Neural crest cell (in vitro differentiated cells): ENCODE results near the gene ARMC6. TPM values are rescaled to one million over a fixed set of nuclear protein-coding genes. Genes with fewer than 3 reads are reported as not detected.

Source experiments
- DNase-seq: peaks from one replicate; pipeline ENCODE4 v3.0.0; 2021; ENCODE audit warnings: low read depth, mixed read lengths, low spot score
- H3K27ac Mint-ChIP-seq: one replicate; pipeline ENCODE4 v1.8.0; 2021; ENCODE audit warnings: mild to moderate bottlenecking, mixed read lengths; ENCODE audit not compliant: unreplicated experiment
- H3K27me3 Mint-ChIP-seq: 2 replicates; pipeline ENCODE4 v1.8.0; 2021; ENCODE audit warnings: low read depth, mild to moderate bottlenecking, mixed read lengths
- H3K36me3 Mint-ChIP-seq: 2 replicates; pipeline ENCODE4 v1.8.0; 2021; ENCODE audit warnings: low read depth, mild to moderate bottlenecking, mixed read lengths
- H3K4me1 Mint-ChIP-seq: 2 replicates; pipeline ENCODE4 v1.8.0; 2021; ENCODE audit warnings: mixed read lengths
- H3K4me3 Mint-ChIP-seq: one replicate; pipeline ENCODE4 v1.8.0; 2021; ENCODE audit warnings: mild to moderate bottlenecking, mixed read lengths
- H3K9me3 Mint-ChIP-seq: 2 replicates; pipeline ENCODE4 v1.8.0; 2021; ENCODE audit warnings: mixed read lengths
- CTCF ChIP-seq: fragments of 200-600 bp; sonication (generic); conservative IDR thresholded peaks from 2 replicates; pipeline ENCODE4 v1.5.0; 2021; ENCODE audit warnings: antibody characterized with exemption, mild to moderate bottlenecking
- total RNA-seq: library from RNA; stranded (reverse); gene quantifications from 2 replicates; pipeline ENCODE4 v1.2.1, GENCODE V29; 2021

The ARMC6 gene
- total RNA-seq, 1 donor from 2014 or later: 52.5 TPM

GRCh38 chr19:19083413-19084178 lies 50.2 kb downstream of the ARMC6 start:
- Mint-ChIP-seq H3K9me3 (no peaks in the 10 kb centered on the region), H3K36me3 (no peaks in the 10 kb centered on the region), H3K4me3 (no peak overlapping the region), H3K27ac (no peak overlapping the region), H3K27me3 (no peaks in the 10 kb centered on the region), H3K4me1 (peaks cover 4% of the 10 kb centered on the region)
- DNase-seq: no peak
- TF ChIP-seq CTCF: no peak

GRCh38 chr19:19087676-19088075 lies 54.3 kb downstream of the ARMC6 start:
- Mint-ChIP-seq H3K9me3 (no peaks in the 10 kb centered on the region), H3K27ac (peak overlapping the region; percentile 16), H3K4me1 (peaks cover 4% of the 10 kb centered on the region), H3K4me3 (no peak overlapping the region), H3K27me3 (no peaks in the 10 kb centered on the region), H3K36me3 (no peaks in the 10 kb centered on the region)
- no peak for TF ChIP-seq CTCF
- no peak for DNase-seq

- no peak overlapping the region for H3K4me3 Mint-ChIP-seq
- H3K4me1 Mint-ChIP-seq: no peaks in the 10 kb centered on the region
- no peaks in the 10 kb centered on the region for H3K27me3 Mint-ChIP-seq
- no peaks in the 10 kb centered on the region for H3K9me3 Mint-ChIP-seq
- no peak for TF ChIP-seq CTCF
- H3K36me3 Mint-ChIP-seq: no peaks in the 10 kb centered on the region
- no peak overlapping the region for H3K27ac Mint-ChIP-seq
- no peak for DNase-seq
Observed at GRCh38 chr19:19094513-19094912, 61.1 kb downstream of the ARMC6 start.

GRCh38 chr19:19095691-19096090 lies 62.3 kb downstream of the ARMC6 start:
- no peaks in the 10 kb centered on the region for H3K9me3 Mint-ChIP-seq
- TF ChIP-seq CTCF: no peak
- H3K27me3 Mint-ChIP-seq: no peaks in the 10 kb centered on the region
- H3K4me1 Mint-ChIP-seq: no peaks in the 10 kb centered on the region
- no peak overlapping the region for H3K4me3 Mint-ChIP-seq
- H3K27ac Mint-ChIP-seq: no peak overlapping the region
- no peak for DNase-seq
- H3K36me3 Mint-ChIP-seq: no peaks in the 10 kb centered on the region

GRCh38 chr19:19096641-19097627 lies 63.5 kb downstream of the ARMC6 start:
- Mint-ChIP-seq H3K4me3 (no peak overlapping the region), H3K9me3 (no peaks in the 10 kb centered on the region), H3K27ac (no peak overlapping the region), H3K36me3 (no peaks in the 10 kb centered on the region), H3K4me1 (no peaks in the 10 kb centered on the region), H3K27me3 (no peaks in the 10 kb centered on the region)
- DNase-seq: no peak
- no peak for TF ChIP-seq CTCF
